ENCODE data around the gene CLIC6.

GRCh38 chr21:34733852-34734251, 65.1 kb downstream of the CLIC6 start:
- TF ChIP-seq CTCF (IDR thresholded peaks at IDR 0.05; ENCODE audit: control extremely low read depth in 1 of 3, insufficient read depth in 1 of 3, low read depth in 1 of 3, low read length in 3 of 3) (no peak), ASH2L (IDR thresholded peaks at IDR 0.05; ENCODE audit: low read length) (no peak), RAD21 (IDR thresholded peaks at IDR 0.05 in 1 of 2, conservative IDR thresholded peaks at IDR 0.05 in 1 of 2; ENCODE audit: low read depth in 2 of 2, low read length in 2 of 2) (no peak), MAX (IDR thresholded peaks at IDR 0.05) (no peak), SP2 (IDR thresholded peaks at IDR 0.05; ENCODE audit: low read length) (no peak), ATF2 (IDR thresholded peaks at IDR 0.05; ENCODE audit: low read length) (no peak), TCF12 (IDR thresholded peaks at IDR 0.05; ENCODE audit: low read depth, low read length) (no peak), GABPA (IDR thresholded peaks at IDR 0.05; ENCODE audit: borderline replicate concordance, insufficient read depth, low read length) (no peak)
